GM23338 (cell line): ENCODE measurements around the gene SERTAD1. TPM values are rescaled to one million over a fixed set of nuclear protein-coding genes. Genes with fewer than 3 reads are reported as not detected.

ENCODE experiments used
- ATAC-seq: fragments of 200-7000 bp; cut with Tn5 transposase; 3 replicates; pipeline ENCODE4 v1.9.1; 2020
- DNase-seq: peaks from one replicate; pipeline ENCODE4 v3.0.0-alpha.2; 2015; ENCODE audit warnings: low spot score
- H2AFZ ChIP-seq: fragments of 200-600 bp; sonication (generic); 2 replicates; pipeline ENCODE4 v1.8.0; 2016; ENCODE audit warnings: antibody characterized with exemption, mild to moderate bottlenecking, moderate library complexity
- H3F3A ChIP-seq: fragments of 200-600 bp; sonication (generic); replicated peaks from 2 replicates; pipeline ENCODE4 v1.8.0; 2017; ENCODE audit warnings: antibody characterized with exemption, mixed run types, low read depth
- H3K27ac ChIP-seq: fragments of 200-600 bp; sonication (generic); 2 replicates; pipeline ENCODE4 v1.6.1; 2016; ENCODE audit warnings: low read depth
- H3K27me3 ChIP-seq: fragments of 200-600 bp; sonication (generic); 2 replicates; pipeline ENCODE4 v1.8.0; 2016; ENCODE audit warnings: mild to moderate bottlenecking, mixed run types, moderate library complexity; ENCODE audit not compliant: insufficient read depth
- H3K36me3 ChIP-seq: fragments of 200-600 bp; sonication (generic); 2 replicates; pipeline ENCODE4 v1.8.0; 2016; ENCODE audit warnings: mild to moderate bottlenecking; ENCODE audit not compliant: insufficient read depth
- H3K4me1 ChIP-seq: fragments of 200-600 bp; sonication (generic); 2 replicates; pipeline ENCODE4 v1.8.0; 2016; ENCODE audit warnings: mild to moderate bottlenecking, moderate library complexity; ENCODE audit not compliant: insufficient read depth
- H3K4me2 ChIP-seq: fragments of 200-600 bp; sonication (generic); 2 replicates; pipeline ENCODE4 v1.7.1; 2017; ENCODE audit warnings: mixed run types
- H3K4me3 ChIP-seq: fragments of 200-600 bp; sonication (generic); 2 replicates; pipeline ENCODE4 v1.6.1; 2016; ENCODE audit warnings: mixed run types
- H3K79me2 ChIP-seq: fragments of 200-600 bp; sonication (generic); replicated peaks from 2 replicates; pipeline ENCODE4 v1.8.0; 2017; ENCODE audit warnings: mild to moderate bottlenecking; ENCODE audit not compliant: insufficient read depth
- H3K9me2 ChIP-seq: fragments of 200-600 bp; sonication (generic); 2 replicates; pipeline ENCODE4 v1.8.0; 2017; ENCODE audit not compliant: insufficient read depth
- H4K20me1 ChIP-seq: fragments of 200-600 bp; sonication (generic); replicated peaks from 2 replicates; pipeline ENCODE4 v1.8.0; 2017; ENCODE audit warnings: mild to moderate bottlenecking; ENCODE audit not compliant: insufficient read depth
- H3K27ac Mint-ChIP-seq: 2 replicates; pipeline ENCODE4 v1.8.0; 2020; ENCODE audit warnings: inconsistent platforms, mild to moderate bottlenecking, moderate library complexity, mixed read lengths
- H3K27me3 Mint-ChIP-seq: 3 replicates; pipeline ENCODE4 v1.8.0; 2022; ENCODE audit warnings: low read depth, mild to moderate bottlenecking, moderate library complexity, mixed read lengths, inconsistent platforms; ENCODE audit not compliant: insufficient read depth, poor library complexity
- H3K36me3 Mint-ChIP-seq: 3 replicates; pipeline ENCODE4 v1.8.0; 2021; ENCODE audit warnings: low read depth, mild to moderate bottlenecking, inconsistent platforms, moderate library complexity, mixed read lengths
- H3K4me1 Mint-ChIP-seq: 3 replicates; pipeline ENCODE4 v1.8.0; 2020; ENCODE audit warnings: mild to moderate bottlenecking, inconsistent platforms, mixed read lengths
- H3K4me3 Mint-ChIP-seq: 3 replicates; pipeline ENCODE4 v1.8.0; 2021; ENCODE audit warnings: moderate library complexity, mild to moderate bottlenecking, inconsistent platforms, mixed read lengths
- H3K9me3 Mint-ChIP-seq: 3 replicates; pipeline ENCODE4 v1.8.0; 2020; ENCODE audit warnings: moderate library complexity, mild to moderate bottlenecking, inconsistent platforms, mixed read lengths
- CREB1 ChIP-seq: fragments of 250-450 bp; sonication (Bioruptor Pico); IDR thresholded peaks from 2 replicates; pipeline ENCODE4 v1.5.0; 2020; ENCODE audit warnings: low read depth, mild to moderate bottlenecking, moderate library complexity
- EZH2 ChIP-seq: fragments of 200-600 bp; sonication (generic); IDR thresholded peaks from one replicate; pipeline ENCODE4 v1.8.0; 2017; ENCODE audit warnings: antibody characterized with exemption, mild to moderate bottlenecking, low read depth; ENCODE audit not compliant: unreplicated experiment
- EZH2phosphoT487 ChIP-seq: fragments of 200-600 bp; sonication (generic); IDR thresholded peaks from one replicate; pipeline ENCODE4 v1.8.1; 2018; ENCODE audit warnings: antibody characterized with exemption; ENCODE audit not compliant: unreplicated experiment
- JUNB ChIP-seq: IDR thresholded peaks from one replicate; pipeline ENCODE4 v1.6.1; 2016; ENCODE audit warnings: antibody characterized with exemption; ENCODE audit not compliant: unreplicated experiment
- NANOG ChIP-seq: IDR thresholded peaks from 2 replicates; pipeline ENCODE4 v1.6.1; 2016; ENCODE audit warnings: antibody characterized with exemption, borderline replicate concordance
- POLR2AphosphoS5 ChIP-seq: IDR thresholded peaks from 2 replicates; pipeline ENCODE4 v1.6.1; 2016; ENCODE audit warnings: antibody characterized with exemption, low read depth
- STAT1 ChIP-seq: IDR thresholded peaks from one replicate; pipeline ENCODE4 v1.6.1; 2016; ENCODE audit warnings: antibody characterized with exemption; ENCODE audit not compliant: unreplicated experiment
- ZNF114 ChIP-seq: fragments of 250-450 bp; sonication (Bioruptor Pico); IDR thresholded peaks from 2 replicates; pipeline ENCODE4 v1.5.0; 2020; ENCODE audit warnings: mild to moderate bottlenecking, moderate library complexity
- ZNF331 ChIP-seq: fragments of 250-450 bp; sonication (Bioruptor Pico); IDR thresholded peaks from 2 replicates; pipeline ENCODE4 v1.5.0; 2020; ENCODE audit warnings: low read depth, mild to moderate bottlenecking, moderate library complexity
- polyA plus RNA-seq: library from polyadenylated mRNA; unstranded; fragments of >200 nt; fragmentation: Nextera tagmentation; extraction: Ambion mirVana; gene quantifications from 2 replicates; pipeline ENCODE4 v1.2.1, GENCODE V29; 2016
- total RNA-seq: library from RNA; depleted of rRNA; stranded (reverse); fragments of >200 nt; shearing (Covaris generic); gene quantifications from 2 replicates; pipeline ENCODE4 v1.2.3, GENCODE V29; 2014
- TF ChIP-seq, protein P1 (sequence below): IDR thresholded peaks from 2 replicates; pipeline ENCODE4 v1.6.1; 2016; ENCODE audit warnings: antibody characterized with exemption
- TF ChIP-seq, protein P2 (sequence below): IDR thresholded peaks from one replicate; pipeline ENCODE4 v1.6.1; 2018; ENCODE audit warnings: antibody characterized with exemption; ENCODE audit not compliant: unreplicated experiment
- TF ChIP-seq, protein P3 (sequence below), 2 experiments: fragments of 200-600 bp in 1 of 2; sonication (generic) in 1 of 2; conservative IDR thresholded peaks; 2 replicates each; pipeline versions ENCODE4 v1.5.1 to v1.6.1; 2016 to 2017; ENCODE audit warnings: antibody characterized with exemption in 2 of 2, low read depth in 2 of 2, mild to moderate bottlenecking in 2 of 2, moderate library complexity in 1 of 2
- TF ChIP-seq, protein P4 (sequence below): fragments of 250-450 bp; sonication (Bioruptor Pico); IDR thresholded peaks from 2 replicates; pipeline ENCODE4 v1.5.0; 2020; ENCODE audit warnings: mild to moderate bottlenecking, moderate library complexity

Gene SERTAD1
- total and polyA plus RNA-seq, 2 experiments from 2014 or later, result 4.6 to 9.1 TPM

DNA sequence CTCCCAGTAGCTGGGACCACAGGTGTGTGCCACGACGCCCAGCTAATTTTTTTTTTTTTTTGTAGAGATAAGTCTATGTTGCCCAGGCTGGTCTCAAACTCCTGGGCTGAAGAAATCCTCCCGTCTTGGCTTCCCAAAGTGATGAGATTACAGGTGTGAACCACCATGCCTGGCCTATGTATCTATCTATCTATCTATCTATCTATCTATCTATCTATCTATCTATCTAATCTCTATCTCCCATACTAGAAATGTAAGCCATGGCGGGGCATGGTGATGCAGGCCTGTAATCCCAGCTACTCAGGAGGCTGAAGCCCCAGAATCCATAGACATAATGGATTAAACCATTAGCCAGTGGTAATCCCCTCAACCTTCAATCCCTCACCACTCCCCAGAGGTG lies 24.9 kb upstream of the SERTAD1 start:
- no peaks in the 10 kb centered on the region for H3K9me3 Mint-ChIP-seq
- H3K9me2 ChIP-seq, result no peaks in the 10 kb centered on the region
- H3K27me3 ChIP-seq, result no peaks in the 10 kb centered on the region
- TF ChIP-seq, protein P1, sequence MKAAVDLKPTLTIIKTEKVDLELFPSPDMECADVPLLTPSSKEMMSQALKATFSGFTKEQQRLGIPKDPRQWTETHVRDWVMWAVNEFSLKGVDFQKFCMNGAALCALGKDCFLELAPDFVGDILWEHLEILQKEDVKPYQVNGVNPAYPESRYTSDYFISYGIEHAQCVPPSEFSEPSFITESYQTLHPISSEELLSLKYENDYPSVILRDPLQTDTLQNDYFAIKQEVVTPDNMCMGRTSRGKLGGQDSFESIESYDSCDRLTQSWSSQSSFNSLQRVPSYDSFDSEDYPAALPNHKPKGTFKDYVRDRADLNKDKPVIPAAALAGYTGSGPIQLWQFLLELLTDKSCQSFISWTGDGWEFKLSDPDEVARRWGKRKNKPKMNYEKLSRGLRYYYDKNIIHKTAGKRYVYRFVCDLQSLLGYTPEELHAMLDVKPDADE, result no peak
- TF ChIP-seq ZNF331 (CRISPR knock-in tag) (no peak), STAT1 (no peak), POLR2AphosphoS5 (no peak), EZH2phosphoT487 (no peak), EZH2 (no peak), CREB1 (no peak), ZNF114 (CRISPR knock-in tag) (no peak), NANOG (no peak), JUNB (no peak)
- TF ChIP-seq, protein P2, sequence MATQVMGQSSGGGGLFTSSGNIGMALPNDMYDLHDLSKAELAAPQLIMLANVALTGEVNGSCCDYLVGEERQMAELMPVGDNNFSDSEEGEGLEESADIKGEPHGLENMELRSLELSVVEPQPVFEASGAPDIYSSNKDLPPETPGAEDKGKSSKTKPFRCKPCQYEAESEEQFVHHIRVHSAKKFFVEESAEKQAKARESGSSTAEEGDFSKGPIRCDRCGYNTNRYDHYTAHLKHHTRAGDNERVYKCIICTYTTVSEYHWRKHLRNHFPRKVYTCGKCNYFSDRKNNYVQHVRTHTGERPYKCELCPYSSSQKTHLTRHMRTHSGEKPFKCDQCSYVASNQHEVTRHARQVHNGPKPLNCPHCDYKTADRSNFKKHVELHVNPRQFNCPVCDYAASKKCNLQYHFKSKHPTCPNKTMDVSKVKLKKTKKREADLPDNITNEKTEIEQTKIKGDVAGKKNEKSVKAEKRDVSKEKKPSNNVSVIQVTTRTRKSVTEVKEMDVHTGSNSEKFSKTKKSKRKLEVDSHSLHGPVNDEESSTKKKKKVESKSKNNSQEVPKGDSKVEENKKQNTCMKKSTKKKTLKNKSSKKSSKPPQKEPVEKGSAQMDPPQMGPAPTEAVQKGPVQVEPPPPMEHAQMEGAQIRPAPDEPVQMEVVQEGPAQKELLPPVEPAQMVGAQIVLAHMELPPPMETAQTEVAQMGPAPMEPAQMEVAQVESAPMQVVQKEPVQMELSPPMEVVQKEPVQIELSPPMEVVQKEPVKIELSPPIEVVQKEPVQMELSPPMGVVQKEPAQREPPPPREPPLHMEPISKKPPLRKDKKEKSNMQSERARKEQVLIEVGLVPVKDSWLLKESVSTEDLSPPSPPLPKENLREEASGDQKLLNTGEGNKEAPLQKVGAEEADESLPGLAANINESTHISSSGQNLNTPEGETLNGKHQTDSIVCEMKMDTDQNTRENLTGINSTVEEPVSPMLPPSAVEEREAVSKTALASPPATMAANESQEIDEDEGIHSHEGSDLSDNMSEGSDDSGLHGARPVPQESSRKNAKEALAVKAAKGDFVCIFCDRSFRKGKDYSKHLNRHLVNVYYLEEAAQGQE, result no peak
- TF ChIP-seq, protein P3, sequence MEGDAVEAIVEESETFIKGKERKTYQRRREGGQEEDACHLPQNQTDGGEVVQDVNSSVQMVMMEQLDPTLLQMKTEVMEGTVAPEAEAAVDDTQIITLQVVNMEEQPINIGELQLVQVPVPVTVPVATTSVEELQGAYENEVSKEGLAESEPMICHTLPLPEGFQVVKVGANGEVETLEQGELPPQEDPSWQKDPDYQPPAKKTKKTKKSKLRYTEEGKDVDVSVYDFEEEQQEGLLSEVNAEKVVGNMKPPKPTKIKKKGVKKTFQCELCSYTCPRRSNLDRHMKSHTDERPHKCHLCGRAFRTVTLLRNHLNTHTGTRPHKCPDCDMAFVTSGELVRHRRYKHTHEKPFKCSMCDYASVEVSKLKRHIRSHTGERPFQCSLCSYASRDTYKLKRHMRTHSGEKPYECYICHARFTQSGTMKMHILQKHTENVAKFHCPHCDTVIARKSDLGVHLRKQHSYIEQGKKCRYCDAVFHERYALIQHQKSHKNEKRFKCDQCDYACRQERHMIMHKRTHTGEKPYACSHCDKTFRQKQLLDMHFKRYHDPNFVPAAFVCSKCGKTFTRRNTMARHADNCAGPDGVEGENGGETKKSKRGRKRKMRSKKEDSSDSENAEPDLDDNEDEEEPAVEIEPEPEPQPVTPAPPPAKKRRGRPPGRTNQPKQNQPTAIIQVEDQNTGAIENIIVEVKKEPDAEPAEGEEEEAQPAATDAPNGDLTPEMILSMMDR (conservative IDR thresholded peaks at IDR 0.05; ENCODE audit: low read depth in 2 of 2), result no peak
- TF ChIP-seq, protein P4, sequence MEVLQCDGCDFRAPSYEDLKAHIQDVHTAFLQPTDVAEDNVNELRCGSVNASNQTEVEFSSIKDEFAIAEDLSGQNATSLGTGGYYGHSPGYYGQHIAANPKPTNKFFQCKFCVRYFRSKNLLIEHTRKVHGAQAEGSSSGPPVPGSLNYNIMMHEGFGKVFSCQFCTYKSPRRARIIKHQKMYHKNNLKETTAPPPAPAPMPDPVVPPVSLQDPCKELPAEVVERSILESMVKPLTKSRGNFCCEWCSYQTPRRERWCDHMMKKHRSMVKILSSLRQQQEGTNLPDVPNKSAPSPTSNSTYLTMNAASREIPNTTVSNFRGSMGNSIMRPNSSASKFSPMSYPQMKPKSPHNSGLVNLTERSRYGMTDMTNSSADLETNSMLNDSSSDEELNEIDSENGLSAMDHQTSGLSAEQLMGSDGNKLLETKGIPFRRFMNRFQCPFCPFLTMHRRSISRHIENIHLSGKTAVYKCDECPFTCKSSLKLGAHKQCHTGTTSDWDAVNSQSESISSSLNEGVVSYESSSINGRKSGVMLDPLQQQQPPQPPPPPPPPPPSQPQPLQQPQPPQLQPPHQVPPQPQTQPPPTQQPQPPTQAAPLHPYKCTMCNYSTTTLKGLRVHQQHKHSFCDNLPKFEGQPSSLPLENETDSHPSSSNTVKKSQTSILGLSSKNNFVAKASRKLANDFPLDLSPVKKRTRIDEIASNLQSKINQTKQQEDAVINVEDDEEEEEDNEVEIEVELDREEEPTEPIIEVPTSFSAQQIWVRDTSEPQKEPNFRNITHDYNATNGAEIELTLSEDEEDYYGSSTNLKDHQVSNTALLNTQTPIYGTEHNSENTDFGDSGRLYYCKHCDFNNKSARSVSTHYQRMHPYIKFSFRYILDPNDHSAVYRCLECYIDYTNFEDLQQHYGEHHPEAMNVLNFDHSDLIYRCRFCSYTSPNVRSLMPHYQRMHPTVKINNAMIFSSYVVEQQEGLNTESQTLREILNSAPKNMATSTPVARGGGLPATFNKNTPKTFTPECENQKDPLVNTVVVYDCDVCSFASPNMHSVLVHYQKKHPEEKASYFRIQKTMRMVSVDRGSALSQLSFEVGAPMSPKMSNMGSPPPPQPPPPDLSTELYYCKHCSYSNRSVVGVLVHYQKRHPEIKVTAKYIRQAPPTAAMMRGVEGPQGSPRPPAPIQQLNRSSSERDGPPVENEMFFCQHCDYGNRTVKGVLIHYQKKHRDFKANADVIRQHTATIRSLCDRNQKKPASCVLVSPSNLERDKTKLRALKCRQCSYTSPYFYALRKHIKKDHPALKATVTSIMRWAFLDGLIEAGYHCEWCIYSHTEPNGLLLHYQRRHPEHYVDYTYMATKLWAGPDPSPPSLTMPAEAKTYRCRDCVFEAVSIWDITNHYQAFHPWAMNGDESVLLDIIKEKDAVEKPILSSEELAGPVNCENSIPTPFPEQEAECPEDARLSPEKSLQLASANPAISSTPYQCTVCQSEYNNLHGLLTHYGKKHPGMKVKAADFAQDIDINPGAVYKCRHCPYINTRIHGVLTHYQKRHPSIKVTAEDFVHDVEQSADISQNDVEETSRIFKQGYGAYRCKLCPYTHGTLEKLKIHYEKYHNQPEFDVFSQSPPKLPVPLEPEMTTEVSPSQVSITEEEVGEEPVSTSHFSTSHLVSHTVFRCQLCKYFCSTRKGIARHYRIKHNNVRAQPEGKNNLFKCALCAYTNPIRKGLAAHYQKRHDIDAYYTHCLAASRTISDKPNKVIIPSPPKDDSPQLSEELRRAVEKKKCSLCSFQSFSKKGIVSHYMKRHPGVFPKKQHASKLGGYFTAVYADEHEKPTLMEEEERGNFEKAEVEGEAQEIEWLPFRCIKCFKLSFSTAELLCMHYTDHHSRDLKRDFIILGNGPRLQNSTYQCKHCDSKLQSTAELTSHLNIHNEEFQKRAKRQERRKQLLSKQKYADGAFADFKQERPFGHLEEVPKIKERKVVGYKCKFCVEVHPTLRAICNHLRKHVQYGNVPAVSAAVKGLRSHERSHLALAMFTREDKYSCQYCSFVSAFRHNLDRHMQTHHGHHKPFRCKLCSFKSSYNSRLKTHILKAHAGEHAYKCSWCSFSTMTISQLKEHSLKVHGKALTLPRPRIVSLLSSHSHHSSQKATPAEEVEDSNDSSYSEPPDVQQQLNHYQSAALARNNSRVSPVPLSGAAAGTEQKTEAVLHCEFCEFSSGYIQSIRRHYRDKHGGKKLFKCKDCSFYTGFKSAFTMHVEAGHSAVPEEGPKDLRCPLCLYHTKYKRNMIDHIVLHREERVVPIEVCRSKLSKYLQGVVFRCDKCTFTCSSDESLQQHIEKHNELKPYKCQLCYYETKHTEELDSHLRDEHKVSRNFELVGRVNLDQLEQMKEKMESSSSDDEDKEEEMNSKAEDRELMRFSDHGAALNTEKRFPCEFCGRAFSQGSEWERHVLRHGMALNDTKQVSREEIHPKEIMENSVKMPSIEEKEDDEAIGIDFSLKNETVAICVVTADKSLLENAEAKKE (CRISPR knock-in tag), result no peak
- H3K4me3 Mint-ChIP-seq, result no peak overlapping the region
- peaks cover under 1% of the 10 kb centered on the region; the same call in 1 of the 2 replicates for H3F3A ChIP-seq
- H3K4me3 ChIP-seq, result no peak overlapping the region
- no peaks in the 10 kb centered on the region for H4K20me1 ChIP-seq
- peaks cover 5% of the 10 kb centered on the region; the same call in 1 of the 2 replicates for H3K4me1 ChIP-seq
- H3K4me1 Mint-ChIP-seq, result peaks cover 19% of the 10 kb centered on the region
- H3K27ac ChIP-seq, result no peak overlapping the region
- H3K4me2 ChIP-seq, result no peak overlapping the region
- no peak overlapping the region for H3K27ac Mint-ChIP-seq
- no peak for ATAC-seq
- H3K79me2 ChIP-seq, result no peaks in the 10 kb centered on the region
- no peak for DNase-seq
- H3K36me3 Mint-ChIP-seq, result no peaks in the 10 kb centered on the region; the same call in 2 of the 3 replicates
- H3K36me3 ChIP-seq, result no peaks in the 10 kb centered on the region
- no peak overlapping the region for H2AFZ ChIP-seq
- peaks cover 6% of the 10 kb centered on the region for H3K27me3 Mint-ChIP-seq
